HepG2 (cell line): Measurements from ENCODE around the gene TEAD1. TPM values are rescaled to one million over a fixed set of nuclear protein-coding genes. Genes with fewer than 3 reads are reported as not detected.
A peak's percentile ranks its signal among the peaks of the same experiment; 100 is the strongest.

Source experiments
- ATAC-seq: fragments of 200-7000 bp; cut with Tn5 transposase; 3 replicates; pipeline ENCODE4 v1.9.1; 2020; ENCODE audit warnings: mild to moderate bottlenecking, moderate library complexity
- BruUV-seq: library from RNA; stranded (reverse); fragments of 400-500 nt; replicated peaks from 2 replicates; lab custom pipeline; 2021; lab: Mats Ljungman, UMichigan
- CTCF ChIA-PET: fragments of 300-600 bp; formaldehyde crosslinking; extraction: SDS; loops from one replicate; lab custom pipeline; 2021; ENCODE audit warnings: low total read pairs, inconsistent platforms, low intra/inter-chr PET ratio; lab: Yijun Ruan, JAX
- POLR2A ChIA-PET: fragments of 350-600 bp; sonication (Branson Sonifier 250); formaldehyde crosslinking; loops from one replicate; lab custom pipeline; 2020; ENCODE audit warnings: antibody characterized with exemption, inconsistent platforms; lab: Yijun Ruan, JAX
- DNase-seq: peaks from one replicate; pipeline ENCODE4 v3.0.0-alpha.2; 2015; ENCODE audit warnings: low spot score
- FAIRE-seq: peaks from 3 replicates; lab custom pipeline; 2011; peaks lifted over from hg19 to GRCh38; lab: Jason Lieb, UNC
- H2AFZ ChIP-seq: one replicate; pipeline ENCODE4 v1.6.1; 2011; ENCODE audit warnings: low read length, inconsistent platforms
- H3K27ac ChIP-seq: fragments of 300-600 bp; 3 replicates; pipeline ENCODE4 v1.8.0; 2011; ENCODE audit warnings: mixed run types, mild to moderate bottlenecking, mixed read lengths, low read length, inconsistent platforms; ENCODE audit not compliant: insufficient read depth; ENCODE audit errors: extremely low read length
- H3K27me3 ChIP-seq, 2 experiments: fragments of 200-600 bp in 1 of 2; 2 replicates in 1 of 2; 3 replicates in 1 of 2; pipeline versions ENCODE4 v1.6.0 to v1.8.0; 2011; ENCODE audit warnings: low read length in 2 of 2, mild to moderate bottlenecking in 2 of 2, moderate library complexity in 2 of 2, inconsistent platforms in 1 of 2; ENCODE audit not compliant: insufficient read depth in 2 of 2, control insufficient read depth in 1 of 2
- H3K36me3 ChIP-seq, 2 experiments: fragments of 200-600 bp in 1 of 2; replicated peaks in 1 of 2; 2 replicates in 1 of 2; 3 replicates in 1 of 2; pipeline versions ENCODE4 v1.5.1 to v1.8.0; 2011; ENCODE audit warnings: low read length in 2 of 2, inconsistent platforms in 1 of 2; ENCODE audit not compliant: insufficient read depth in 2 of 2, control insufficient read depth in 1 of 2
- H3K4me1 ChIP-seq: 2 replicates; pipeline ENCODE4 v1.5.1; 2012; ENCODE audit warnings: low read length, inconsistent platforms; ENCODE audit not compliant: insufficient read depth
- H3K4me2 ChIP-seq: 2 replicates; pipeline ENCODE4 v1.6.0; 2011; ENCODE audit warnings: low read depth, low read length, inconsistent platforms
- H3K4me3 ChIP-seq, 3 experiments: fragments of 200-600 bp in 1 of 3; sonication (generic), shearing (Covaris generic) in 1 of 3; replicated peaks in 1 of 3; 2 replicates each; pipeline ENCODE4 v1.5.1; 2011 to 2016; ENCODE audit warnings: low read length in 3 of 3, inconsistent platforms in 2 of 3, low read depth in 2 of 3, mild to moderate bottlenecking in 2 of 3, control low read depth in 1 of 3, mixed read lengths in 1 of 3; ENCODE audit not compliant: insufficient read depth in 1 of 3
- H3K79me2 ChIP-seq: one replicate; pipeline ENCODE4 v1.6.1; 2011; ENCODE audit warnings: low read length, inconsistent platforms; ENCODE audit not compliant: insufficient read depth
- H3K9ac ChIP-seq: 2 replicates; pipeline ENCODE4 v1.6.0; 2011; ENCODE audit warnings: mild to moderate bottlenecking, low read depth, low read length, inconsistent platforms; ENCODE audit not compliant: insufficient read depth
- H3K9me3 ChIP-seq: 2 replicates; pipeline ENCODE4 v1.5.1; 2012; ENCODE audit warnings: mild to moderate bottlenecking, low read length
- H4K20me1 ChIP-seq: 2 replicates; pipeline ENCODE4 v1.6.0; 2011; ENCODE audit warnings: inconsistent platforms, mild to moderate bottlenecking, low read length, moderate library complexity; ENCODE audit not compliant: insufficient read depth
- ATF7 ChIP-seq, 2 experiments: fragments of 450-650 bp in 1 of 2; sonication (generic) in 1 of 2; formaldehyde crosslinking in 1 of 2; IDR thresholded peaks; 2 replicates each; pipeline versions ENCODE4 v1.4.0 to v1.6.1; 2016 to 2020; ENCODE audit warnings: antibody characterized with exemption in 1 of 2, mild to moderate bottlenecking in 1 of 2, missing genetic modification reagents in 1 of 2
- KDM5B ChIP-seq: sonication (generic); formaldehyde crosslinking; IDR thresholded peaks from 2 replicates; pipeline ENCODE4 v1.4.0; 2020; ENCODE audit warnings: missing genetic modification reagents, mild to moderate bottlenecking, borderline replicate concordance
- KLF12 ChIP-seq: sonication (generic); formaldehyde crosslinking; IDR thresholded peaks from 2 replicates; pipeline ENCODE4 v1.4.0; 2020; ENCODE audit warnings: missing genetic modification reagents, borderline replicate concordance
- MAF1 ChIP-seq: sonication (generic); formaldehyde crosslinking; IDR thresholded peaks from 2 replicates; pipeline ENCODE4 v1.5.0; 2020; ENCODE audit warnings: missing genetic modification reagents, borderline replicate concordance
- PHF21A ChIP-seq: sonication (generic); formaldehyde crosslinking; IDR thresholded peaks from 2 replicates; pipeline ENCODE4 v1.5.0; 2020; ENCODE audit warnings: mild to moderate bottlenecking, missing genetic modification reagents
- SOX5 ChIP-seq: IDR thresholded peaks from 2 replicates; pipeline ENCODE4 v1.6.1; 2016; ENCODE audit warnings: borderline replicate concordance
- ZNF317 ChIP-seq: sonication (generic); formaldehyde crosslinking; IDR thresholded peaks from 2 replicates; pipeline ENCODE4 v1.5.0; 2020; ENCODE audit warnings: mild to moderate bottlenecking, missing genetic modification reagents
- ZNF737 ChIP-seq: sonication (generic); formaldehyde crosslinking; IDR thresholded peaks from 2 replicates; pipeline ENCODE4 v1.5.0; 2020; ENCODE audit warnings: missing genetic modification reagents, mild to moderate bottlenecking, borderline replicate concordance
- ZNF766 ChIP-seq: sonication (generic); formaldehyde crosslinking; IDR thresholded peaks from 2 replicates; pipeline ENCODE4 v1.5.0; 2020; ENCODE audit warnings: missing genetic modification reagents, borderline replicate concordance
- WGBS: methylation state at CpG from one replicate; pipeline ENCODE4 v1.1.6; 2017; ENCODE audit warnings: low lambda C conversion rate; 5-methylcytosine and 5-hydroxymethylcytosine counted together
- in situ Hi-C: cut with HindIII; loops from 2 replicates; pipeline ENCODE4 v1.10.0; 2017; ENCODE audit warnings: low pct_unique_long_range_greater_than_20kb; ENCODE audit not compliant: extremely low pct_ligation_motif_present
- intact Hi-C: fragments of 100-400 bp; cut with micrococcal nuclease; formaldehyde crosslinking; loops from one replicate; pipeline ENCODE4 v1.10.0; 2022; ENCODE audit not compliant: unreplicated experiment
- polyA plus RNA-seq, 8 experiments: library from polyadenylated mRNA; depleted of rRNA in 3 of 8; stranded (reverse) in 7 of 8; unstranded in 1 of 8; fragments of >200 nt; fragmentation: Illumina TruSeq in 4 of 8; extraction: Trizol in 4 of 8; gene quantifications; 2 replicates each; pipeline versions ENCODE4 v1.2.1 to v1.2.3, GENCODE V29; 2011 to 2016; ENCODE audit warnings: low read depth in 4 of 8, missing spikeins in 1 of 8, mixed read lengths in 1 of 8; ENCODE audit not compliant: insufficient read depth in 1 of 8
- total RNA-seq, 5 experiments: library from RNA; depleted of rRNA; stranded (reverse); fragments of >200 nt; fragmentation: Illumina TruSeq; extraction: Trizol; gene quantifications; 2 replicates each; pipeline ENCODE4 v1.2.3, GENCODE V29; 2016; ENCODE audit warnings: low read depth in 1 of 5
- TF ChIP-seq, protein P1 (sequence below): sonication (generic); formaldehyde crosslinking; IDR thresholded peaks from 2 replicates; pipeline ENCODE4 v1.4.0; 2020; ENCODE audit warnings: missing genetic modification reagents
- TF ChIP-seq, protein P2 (sequence below): sonication (generic); formaldehyde crosslinking; conservative IDR thresholded peaks from 2 replicates; pipeline ENCODE4 v1.4.0; 2020; ENCODE audit warnings: mild to moderate bottlenecking, missing genetic modification reagents, moderate library complexity

Gene TEAD1
- total and polyA plus RNA-seq, 2 of the 13 experiments (the other 11 are each of a cell fraction or from before 2014, with no cell fraction given): 20.1 to 30.5 TPM

DNA sequence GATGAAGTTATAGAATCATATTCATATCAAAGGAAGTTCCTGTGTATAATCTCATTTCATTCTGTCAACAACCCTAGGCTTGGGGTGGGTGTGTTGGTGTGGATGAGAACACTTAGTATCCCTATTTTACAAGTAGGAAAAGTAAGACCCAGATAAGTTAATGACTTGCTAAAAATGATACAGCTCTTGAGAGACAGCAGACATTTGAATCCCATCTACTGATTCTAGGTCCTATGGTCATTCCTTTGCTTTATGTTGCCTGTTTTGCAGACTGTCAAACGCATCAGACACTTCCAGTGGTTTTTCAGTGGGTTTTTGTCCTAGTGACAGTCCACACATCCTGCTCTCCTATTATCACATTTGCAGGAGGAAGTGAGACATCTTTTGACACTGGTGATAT is 153.1 kb downstream of the TEAD1 start:
- Histone ChIP-seq H2AFZ (no peak overlapping the region), H3K27me3 (no peaks in the 10 kb centered on the region), H3K27ac (peak overlapping the region; percentile 87), H3K4me3 (peak overlapping the region; percentile 47 to 72 (median 67); a peak in 5 of 6 replicates), H3K9me3 (no peaks in the 10 kb centered on the region), H3K4me2 (peak overlapping the region; percentile 84), H3K4me1 (peaks cover 79% of the 10 kb centered on the region), H3K9ac (peak overlapping the region; percentile 71), H3K79me2 (peaks cover 25% of the 10 kb centered on the region), H3K36me3 (no peaks in the 10 kb centered on the region), H4K20me1 (no peaks in the 10 kb centered on the region)
- FAIRE-seq (no peak), DNase-seq (no peak), ATAC-seq (no peak)
- TF ChIP-seq PHF21A: 0 out of 2 replicates have a peak, but pooled peaks have one; percentile 13
- peak; percentile 90 for TF ChIP-seq ZNF317
- no peak for TF ChIP-seq ATF7 (IDR thresholded peaks at IDR 0.05)
- no peak for TF ChIP-seq ATF7 (CRISPR knock-in tag; IDR thresholded peaks at IDR 0.05)
- TF ChIP-seq KLF12 (CRISPR knock-in tag): no peak
- in situ Hi-C loops (no loop called here), intact Hi-C loops (loop anchor here (5.0 to 10.0 kb wide), 3 partner anchors 63 to 233 kb away; no protein-coding TSS in a partner anchor)
- CTCF ChIA-PET: no interaction called here
- POLR2A ChIA-PET: interaction anchor here (1.3 to 3.7 kb wide), 8 partner anchors 9 to 135 kb away, joined by 3 to 70 read pairs (median 8); no protein-coding TSS in a partner anchor
- WGBS: 61% methylated on average over 1 of the region's 1 CpG
- BruUV-seq: no TSS peak

DNA sequence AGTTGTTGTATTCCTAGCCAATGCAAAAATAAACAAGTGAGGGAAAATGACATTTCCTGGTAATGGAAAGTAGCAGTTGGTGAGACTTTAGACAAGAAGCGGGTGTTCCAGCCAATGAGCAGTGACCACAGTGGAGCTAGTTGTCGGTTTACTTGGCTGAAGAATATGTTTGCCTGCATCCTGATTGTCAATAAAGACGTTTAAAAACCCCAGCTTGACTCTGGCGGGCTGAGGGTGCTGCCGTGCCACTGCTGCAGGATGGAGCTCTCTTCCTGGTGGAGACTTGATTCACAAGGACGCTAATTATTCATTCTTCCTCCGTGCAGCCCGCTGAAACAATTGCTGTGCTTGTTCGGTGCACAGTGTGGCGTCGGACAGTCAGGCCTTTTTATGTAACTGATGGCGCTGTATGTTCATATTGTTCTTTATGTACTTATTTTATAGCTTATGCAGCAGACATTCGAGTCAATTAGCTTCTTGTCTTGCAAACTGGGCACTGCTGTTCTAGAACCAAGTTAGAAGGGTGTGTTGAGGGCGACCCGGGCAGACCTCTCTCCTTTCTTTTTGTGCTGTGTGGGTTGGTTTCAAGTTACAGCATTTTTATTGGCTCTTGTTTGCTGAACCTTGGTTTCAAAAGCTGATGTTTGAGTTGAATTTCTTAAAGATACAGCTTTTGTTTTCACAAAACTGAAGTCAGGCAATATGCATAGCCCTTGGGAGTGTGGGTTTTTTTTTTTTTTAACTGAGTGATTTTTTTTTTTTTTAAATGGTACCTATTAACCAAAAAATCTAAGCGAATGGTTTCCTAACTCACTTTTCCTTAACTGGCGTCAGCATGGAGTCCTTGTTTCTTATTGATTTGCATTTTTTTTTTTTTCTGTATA is 153.9 kb downstream of the TEAD1 start:
- Histone ChIP-seq H3K27me3 (no peaks in the 10 kb centered on the region), H3K4me2 (peak overlapping the region; percentile 84), H3K4me3 (peak overlapping the region; percentile 47 to 72 (median 67)), H2AFZ (no peak overlapping the region), H3K27ac (peak overlapping the region; percentile 87), H4K20me1 (no peaks in the 10 kb centered on the region), H3K79me2 (peaks cover 22% of the 10 kb centered on the region), H3K36me3 (no peaks in the 10 kb centered on the region), H3K9me3 (no peaks in the 10 kb centered on the region), H3K4me1 (peaks cover 78% of the 10 kb centered on the region), H3K9ac (peak overlapping the region; percentile 71)
- 5% methylated on average over 10 of the region's 17 CpGs for WGBS
- intact Hi-C loops: loop anchor here (1.0 to 10.0 kb wide), 5 partner anchors 18 to 233 kb away; no protein-coding TSS in a partner anchor
- FAIRE-seq: peak; percentile 81
- ChIA-PET POLR2A (interaction anchor here (0.6 to 3.7 kb wide), 12 partner anchors 8 to 186 kb away, joined by 3 to 70 read pairs (median 4); no protein-coding TSS in a partner anchor), CTCF (no interaction called here)
- in situ Hi-C loops: no loop called here
- peak; percentile 78 for ATAC-seq
- TSS peak; percentile 94 for BruUV-seq
- peak; percentile 66 for DNase-seq
- TF ChIP-seq, protein P1, sequence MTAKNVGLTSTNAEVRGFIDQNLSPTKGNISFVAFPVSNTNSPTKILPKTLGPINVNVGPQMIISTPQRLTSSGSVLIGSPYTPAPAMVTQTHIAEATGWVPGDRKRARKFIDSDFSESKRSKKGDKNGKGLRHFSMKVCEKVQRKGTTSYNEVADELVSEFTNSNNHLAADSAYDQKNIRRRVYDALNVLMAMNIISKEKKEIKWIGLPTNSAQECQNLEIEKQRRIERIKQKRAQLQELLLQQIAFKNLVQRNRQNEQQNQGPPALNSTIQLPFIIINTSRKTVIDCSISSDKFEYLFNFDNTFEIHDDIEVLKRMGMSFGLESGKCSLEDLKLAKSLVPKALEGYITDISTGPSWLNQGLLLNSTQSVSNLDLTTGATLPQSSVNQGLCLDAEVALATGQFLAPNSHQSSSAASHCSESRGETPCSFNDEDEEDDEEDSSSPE (CRISPR knock-in tag): no peak
- TF ChIP-seq ZNF737 (CRISPR knock-in tag) (no peak), ZNF766 (CRISPR knock-in tag) (peak; percentile 30; the same call in 1 of the 2 replicates), KDM5B (CRISPR knock-in tag) (no peak), MAF1 (CRISPR knock-in tag) (no peak), SOX5 (CRISPR knock-in tag) (peak; percentile 58; the same call in 1 of the 2 replicates)
- TF ChIP-seq, protein P2, sequence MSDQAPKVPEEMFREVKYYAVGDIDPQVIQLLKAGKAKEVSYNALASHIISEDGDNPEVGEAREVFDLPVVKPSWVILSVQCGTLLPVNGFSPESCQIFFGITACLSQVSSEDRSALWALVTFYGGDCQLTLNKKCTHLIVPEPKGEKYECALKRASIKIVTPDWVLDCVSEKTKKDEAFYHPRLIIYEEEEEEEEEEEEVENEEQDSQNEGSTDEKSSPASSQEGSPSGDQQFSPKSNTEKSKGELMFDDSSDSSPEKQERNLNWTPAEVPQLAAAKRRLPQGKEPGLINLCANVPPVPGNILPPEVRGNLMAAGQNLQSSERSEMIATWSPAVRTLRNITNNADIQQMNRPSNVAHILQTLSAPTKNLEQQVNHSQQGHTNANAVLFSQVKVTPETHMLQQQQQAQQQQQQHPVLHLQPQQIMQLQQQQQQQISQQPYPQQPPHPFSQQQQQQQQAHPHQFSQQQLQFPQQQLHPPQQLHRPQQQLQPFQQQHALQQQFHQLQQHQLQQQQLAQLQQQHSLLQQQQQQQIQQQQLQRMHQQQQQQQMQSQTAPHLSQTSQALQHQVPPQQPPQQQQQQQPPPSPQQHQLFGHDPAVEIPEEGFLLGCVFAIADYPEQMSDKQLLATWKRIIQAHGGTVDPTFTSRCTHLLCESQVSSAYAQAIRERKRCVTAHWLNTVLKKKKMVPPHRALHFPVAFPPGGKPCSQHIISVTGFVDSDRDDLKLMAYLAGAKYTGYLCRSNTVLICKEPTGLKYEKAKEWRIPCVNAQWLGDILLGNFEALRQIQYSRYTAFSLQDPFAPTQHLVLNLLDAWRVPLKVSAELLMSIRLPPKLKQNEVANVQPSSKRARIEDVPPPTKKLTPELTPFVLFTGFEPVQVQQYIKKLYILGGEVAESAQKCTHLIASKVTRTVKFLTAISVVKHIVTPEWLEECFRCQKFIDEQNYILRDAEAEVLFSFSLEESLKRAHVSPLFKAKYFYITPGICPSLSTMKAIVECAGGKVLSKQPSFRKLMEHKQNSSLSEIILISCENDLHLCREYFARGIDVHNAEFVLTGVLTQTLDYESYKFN: peak; percentile 39; the same call in 1 of the 2 replicates
